Stomach (tissue), 9 donors: ENCODE measurements around the gene PDK1. TPM values are rescaled to one million over a fixed set of nuclear protein-coding genes. Genes with fewer than 3 reads are reported as not detected.

Experiments used
- DNase-seq, 2 donors: peaks; one replicate each; pipeline versions ENCODE4 v3.0.0 to v3.0.0-alpha.2; 2013 to 2019
- H3K27ac ChIP-seq, 5 donors: fragments of 200-600 bp in 4 of 5; sonication (generic) in 4 of 5; one replicate each; pipeline ENCODE4 v1.5.1; 2013 to 2019; ENCODE audit warnings: mild to moderate bottlenecking in 1 of 5, moderate library complexity in 1 of 5
- H3K27me3 ChIP-seq, 3 donors: fragments of 200-600 bp; sonication (generic); one replicate each; pipeline ENCODE4 v1.5.1; 2017 to 2019; ENCODE audit warnings: mixed run types in 1 of 3
- H3K36me3 ChIP-seq, 4 donors: fragments of 200-600 bp; sonication (generic); 1 replicate in 3 of 4; 2 replicates in 1 of 4; pipeline ENCODE4 v1.5.1; 2016 to 2019
- H3K4me1 ChIP-seq, 4 donors: fragments of 200-600 bp; sonication (generic); one replicate each; pipeline ENCODE4 v1.5.1; 2016 to 2019
- H3K4me3 ChIP-seq, 4 donors: fragments of 200-600 bp; sonication (generic) in 3 of 4; one replicate each; pipeline ENCODE4 v1.5.1; 2016 to 2019; ENCODE audit warnings: mild to moderate bottlenecking in 1 of 4
- H3K9me3 ChIP-seq, 4 donors: fragments of 200-600 bp; sonication (generic); one replicate each; pipeline ENCODE4 v1.5.1; 2016 to 2019
- EP300 ChIP-seq: sonication (generic); formaldehyde crosslinking; IDR thresholded peaks from one replicate; pipeline ENCODE4 v1.6.1; 2017; ENCODE audit warnings: antibody characterized with exemption
- POLR2A ChIP-seq, 4 donors: fragments of 450-650 bp; IDR thresholded peaks; one replicate each; pipeline ENCODE4 v1.6.1; 2016; ENCODE audit warnings: antibody characterized with exemption in 4 of 4, control low read depth in 2 of 4, mild to moderate bottlenecking in 1 of 4, moderate library complexity in 1 of 4
- POLR2AphosphoS5 ChIP-seq, 3 donors: sonication (generic); formaldehyde crosslinking; IDR thresholded peaks; one replicate each; pipeline ENCODE4 v1.6.1; 2016; ENCODE audit warnings: antibody characterized with exemption in 3 of 3
- WGBS, 5 donors: extraction: QIAGEN DNeasy Blood & Tissue Kit in 3 of 5; methylation state at CpG; one replicate each; pipeline versions ENCODE4 v1.1.5 to v1.1.7; 2013 to 2018; 5-methylcytosine and 5-hydroxymethylcytosine counted together
- intact Hi-C: fragments of 100-400 bp; cut with DNase I; formaldehyde crosslinking; loops from one replicate; pipeline ENCODE4 v1.15.1; 2023; ENCODE audit warnings: low total_unique reads
- polyA plus RNA-seq, 3 donors: library from polyadenylated mRNA; stranded (reverse); fragments of 200-250 nt; gene quantifications; one replicate each; pipeline ENCODE4 v1.2.3, GENCODE V29; 2013
- total RNA-seq, 5 donors: library from RNA; depleted of rRNA; stranded (reverse); fragments of >200 nt; gene quantifications; one replicate each; pipeline versions ENCODE4 v1.1.0 to v1.2.3, GENCODE V29; 2014 to 2016
- TF ChIP-seq, protein P1 (sequence below), 7 experiments: fragments of 450-650 bp in 4 of 7; fragments of 200-600 bp in 3 of 7; sonication (generic) in 3 of 7; IDR thresholded peaks; one replicate each; pipeline ENCODE4 v1.5.1; 2016 to 2019; ENCODE audit warnings: antibody characterized with exemption in 7 of 7, control low read depth in 2 of 7, mild to moderate bottlenecking in 1 of 7
- donor health status: healthy with polysubstance abuse.
- donor health status: Bipolar disorder and iron deficiency.
- donor health status: healthy.

PDK1 gene
- total and polyA plus RNA-seq, 8 donors = 2.8 to 133 (median 10.5) TPM

DNA sequence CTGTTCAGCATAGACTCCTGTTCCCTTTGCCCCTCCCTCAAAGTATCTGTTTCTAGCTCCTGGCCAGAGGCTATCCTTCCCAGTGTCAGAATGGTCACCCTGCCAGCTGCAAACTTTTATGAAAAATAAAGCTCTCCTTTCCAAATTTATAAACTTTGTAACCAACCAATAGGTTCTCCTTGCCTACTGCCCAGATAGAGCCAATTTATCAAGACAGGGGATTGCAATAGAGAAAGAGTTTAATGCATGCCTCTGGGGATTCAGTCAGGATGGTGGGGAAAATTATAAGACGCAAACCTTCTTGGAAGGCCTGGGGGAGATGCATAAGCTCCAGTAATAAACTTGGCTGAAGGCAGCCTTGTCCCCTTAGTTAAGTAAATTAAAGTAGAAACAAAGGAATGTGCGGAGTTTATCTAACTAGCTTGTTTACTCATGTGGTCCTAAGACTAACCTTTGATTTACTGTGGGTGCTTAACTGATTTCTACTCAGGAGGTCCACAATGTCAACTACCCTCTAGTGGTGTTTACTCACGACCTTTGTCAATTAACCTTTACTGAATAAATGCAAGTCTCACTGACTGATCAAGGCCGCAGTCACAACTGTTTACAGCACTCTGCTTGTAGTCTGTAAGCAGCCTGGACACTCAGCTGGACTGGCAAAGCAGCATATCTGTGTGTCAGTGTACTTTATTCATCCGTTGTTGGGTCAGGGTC, 42.9 kb upstream of the PDK1 start:
- H3K27me3 ChIP-seq = no peaks in the 10 kb centered on the region
- H3K27ac ChIP-seq = no peak overlapping the region
- intact Hi-C loops = no loop called here
- peaks cover 8 to 39% (median 28%) of the 10 kb centered on the region in 4 donors for H3K9me3 ChIP-seq
- H3K4me3 ChIP-seq = no peak overlapping the region
- no peak for TF ChIP-seq POLR2A (IDR thresholded peaks at IDR 0.05)
- no peak for TF ChIP-seq EP300
- WGBS, 5 donors = 64 to 79% (median 69%) methylated on average over 5 of the region's 5 CpGs
- DNase-seq = no peak
- H3K36me3 ChIP-seq = peaks cover 2 to 10% (median 4%) of the 10 kb centered on the region in 4 donors
- H3K4me1 ChIP-seq = no peaks in the 10 kb centered on the region

DNA sequence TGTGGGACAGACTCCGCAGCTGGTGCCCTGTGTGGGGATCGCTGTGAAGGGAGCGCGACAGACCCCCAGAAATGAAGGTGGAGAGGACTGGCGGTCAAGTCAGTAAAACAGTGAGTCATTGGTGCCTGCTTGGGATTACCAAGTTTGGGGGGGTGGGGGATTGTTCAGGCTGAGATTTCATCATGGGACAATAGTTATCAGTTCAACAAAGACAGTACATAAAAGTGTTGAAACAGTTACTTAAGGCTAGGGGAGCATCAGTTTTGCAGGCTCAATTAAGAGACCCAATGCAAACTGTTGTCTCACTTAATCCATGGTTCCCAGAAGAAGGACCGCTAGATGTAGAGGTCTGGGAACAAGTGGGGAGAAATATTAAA, 42.4 kb upstream of the PDK1 start:
- 86 to 97% (median 93%) methylated on average over 6 of the region's 6 CpGs for WGBS, 5 donors
- intact Hi-C loops = no loop called here
- TF ChIP-seq, protein P1, sequence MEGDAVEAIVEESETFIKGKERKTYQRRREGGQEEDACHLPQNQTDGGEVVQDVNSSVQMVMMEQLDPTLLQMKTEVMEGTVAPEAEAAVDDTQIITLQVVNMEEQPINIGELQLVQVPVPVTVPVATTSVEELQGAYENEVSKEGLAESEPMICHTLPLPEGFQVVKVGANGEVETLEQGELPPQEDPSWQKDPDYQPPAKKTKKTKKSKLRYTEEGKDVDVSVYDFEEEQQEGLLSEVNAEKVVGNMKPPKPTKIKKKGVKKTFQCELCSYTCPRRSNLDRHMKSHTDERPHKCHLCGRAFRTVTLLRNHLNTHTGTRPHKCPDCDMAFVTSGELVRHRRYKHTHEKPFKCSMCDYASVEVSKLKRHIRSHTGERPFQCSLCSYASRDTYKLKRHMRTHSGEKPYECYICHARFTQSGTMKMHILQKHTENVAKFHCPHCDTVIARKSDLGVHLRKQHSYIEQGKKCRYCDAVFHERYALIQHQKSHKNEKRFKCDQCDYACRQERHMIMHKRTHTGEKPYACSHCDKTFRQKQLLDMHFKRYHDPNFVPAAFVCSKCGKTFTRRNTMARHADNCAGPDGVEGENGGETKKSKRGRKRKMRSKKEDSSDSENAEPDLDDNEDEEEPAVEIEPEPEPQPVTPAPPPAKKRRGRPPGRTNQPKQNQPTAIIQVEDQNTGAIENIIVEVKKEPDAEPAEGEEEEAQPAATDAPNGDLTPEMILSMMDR (IDR thresholded peaks at IDR 0.05) = no peak
- TF ChIP-seq POLR2A (IDR thresholded peaks at IDR 0.05) (no peak), POLR2AphosphoS5 (IDR thresholded peaks at IDR 0.05) (no peak), EP300 (no peak)
- H3K27me3 ChIP-seq = no peaks in the 10 kb centered on the region
- no peak for DNase-seq
- no peak overlapping the region for H3K27ac ChIP-seq
- peaks cover 8 to 39% (median 28%) of the 10 kb centered on the region in 4 donors for H3K9me3 ChIP-seq
- no peaks in the 10 kb centered on the region for H3K4me1 ChIP-seq
- peaks cover 0 to 4% (median 0%) of the 10 kb centered on the region in 4 donors for H3K36me3 ChIP-seq
- no peak overlapping the region for H3K4me3 ChIP-seq

DNA sequence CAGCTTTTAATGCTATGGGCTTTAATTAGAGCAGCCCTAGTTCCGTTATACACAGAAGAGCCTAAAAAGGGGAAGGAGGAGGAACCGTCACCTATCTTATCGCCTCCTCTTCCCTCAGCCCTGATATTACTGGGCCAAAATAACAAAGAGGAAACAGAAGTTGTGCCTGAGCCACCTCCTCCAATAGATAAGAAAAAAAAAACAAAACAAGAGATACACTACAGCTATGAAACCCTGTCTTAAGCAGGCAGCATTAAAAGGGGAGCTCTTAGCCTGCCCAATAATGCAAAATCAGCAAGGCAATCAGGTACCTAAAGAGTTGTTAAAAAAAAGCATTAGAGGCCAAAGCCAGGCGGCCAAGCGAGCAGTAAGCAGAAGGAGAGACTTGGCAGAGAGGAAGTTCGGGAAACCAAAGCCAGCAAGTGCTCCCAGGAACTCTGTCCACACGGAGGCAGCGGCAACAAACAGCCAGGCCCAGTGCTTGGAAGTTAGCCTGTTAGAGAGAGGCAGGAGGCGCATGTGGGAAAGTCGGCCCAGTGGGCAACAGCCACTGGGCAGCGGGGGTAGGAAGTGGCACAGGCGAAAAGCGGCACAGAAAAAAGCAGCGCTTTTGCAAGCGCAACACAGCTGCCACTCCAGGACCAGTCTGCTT, 41.8 kb upstream of the PDK1 start:
- Histone ChIP-seq H3K36me3 (no peaks in the 10 kb centered on the region), H3K27ac (no peak overlapping the region), H3K4me3 (no peak overlapping the region), H3K9me3 (peaks cover 8 to 41% (median 28%) of the 10 kb centered on the region in 4 donors), H3K4me1 (no peaks in the 10 kb centered on the region), H3K27me3 (no peaks in the 10 kb centered on the region)
- no peak for DNase-seq
- WGBS, 5 donors = 81 to 92% (median 84%) methylated on average over 15 of the region's 15 CpGs
- intact Hi-C loops = no loop called here
- TF ChIP-seq EP300 = no peak
- TF ChIP-seq, protein P1 (IDR thresholded peaks at IDR 0.05) = no peak
- no peak for TF ChIP-seq POLR2AphosphoS5 (IDR thresholded peaks at IDR 0.05)
- no peak for TF ChIP-seq POLR2A (IDR thresholded peaks at IDR 0.05)

DNA sequence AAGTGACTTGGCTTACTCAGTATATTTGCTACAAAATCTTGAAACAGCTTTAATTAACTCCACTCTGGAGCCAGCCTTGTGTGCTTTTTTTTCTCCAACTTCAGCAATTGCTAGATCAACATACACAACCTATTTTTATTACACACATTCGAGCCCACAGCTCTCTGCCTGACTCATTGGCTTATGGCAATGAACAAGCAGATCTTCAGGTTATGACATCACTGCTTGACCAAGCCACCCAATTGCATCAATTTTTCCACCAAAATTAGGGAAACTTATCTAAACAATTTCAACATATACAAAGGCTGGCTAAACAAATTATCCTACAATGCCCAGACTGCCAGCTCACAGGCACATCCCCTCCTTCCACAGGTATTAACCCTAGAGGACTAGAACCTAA, 39.6 kb upstream of the PDK1 start:
- WGBS, 5 donors = 16 to 39% (median 20%) methylated on average over 1 of the region's 1 CpG
- no peaks in the 10 kb centered on the region for H3K27me3 ChIP-seq
- H3K4me3 ChIP-seq = no peak overlapping the region
- peaks cover 12 to 43% (median 30%) of the 10 kb centered on the region in 4 donors for H3K9me3 ChIP-seq
- H3K27ac ChIP-seq = peak overlapping the region in 1 of 5 donors; percentile 5
- no peaks in the 10 kb centered on the region for H3K36me3 ChIP-seq
- TF ChIP-seq POLR2AphosphoS5 (IDR thresholded peaks at IDR 0.05) = no peak
- TF ChIP-seq EP300 = no peak
- TF ChIP-seq, protein P1 (IDR thresholded peaks at IDR 0.05) = no peak
- no peak for TF ChIP-seq POLR2A (IDR thresholded peaks at IDR 0.05)
- intact Hi-C loops = no loop called here
- H3K4me1 ChIP-seq = no peaks in the 10 kb centered on the region
- no peak for DNase-seq

DNA sequence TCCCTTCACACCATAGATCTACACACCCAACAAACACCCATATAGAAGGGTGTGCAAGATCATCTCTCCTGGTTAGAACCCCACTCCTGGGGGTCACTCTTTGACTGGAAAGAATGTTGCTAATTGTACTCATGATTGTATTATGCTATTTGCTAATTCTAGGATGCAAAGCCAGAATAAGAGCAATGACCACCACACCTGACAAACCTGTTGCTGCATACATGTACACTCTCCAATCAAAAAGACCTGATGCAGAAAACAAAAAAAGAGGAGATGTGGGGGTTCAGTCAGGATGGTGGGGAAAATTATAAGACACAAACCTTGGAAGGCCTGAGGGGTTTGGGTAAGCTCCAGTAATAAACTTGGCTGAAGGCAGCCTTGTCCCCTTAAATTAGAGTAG, 36.9 kb upstream of the PDK1 start:
- TF ChIP-seq, protein P1 (IDR thresholded peaks at IDR 0.05) = no peak
- TF ChIP-seq POLR2A (IDR thresholded peaks at IDR 0.05) (no peak), POLR2AphosphoS5 (IDR thresholded peaks at IDR 0.05) (no peak), EP300 (no peak)
- Histone ChIP-seq H3K4me3 (no peak overlapping the region), H3K27me3 (no peaks in the 10 kb centered on the region), H3K4me1 (no peaks in the 10 kb centered on the region), H3K27ac (no peak overlapping the region), H3K36me3 (no peaks in the 10 kb centered on the region), H3K9me3 (peaks cover 0 to 17% (median 9%) of the 10 kb centered on the region in 4 donors)
- intact Hi-C loops = no loop called here
- no peak for DNase-seq
